ENCODE measurements around the gene R3HDML. TPM values are rescaled to one million over a fixed set of nuclear protein-coding genes. Genes with fewer than 3 reads are reported as not detected.

Gene R3HDML
- polyA plus RNA-seq (2012; ENCODE audit: insufficient read depth, insufficient read length, low read depth): not detected

- Histone ChIP-seq H3K36me3 (no peaks in the 10 kb centered on the region), H3K4me3 (ENCODE audit: low read depth, low read length) (no peak within 1 kb of the TSS), H3K27me3 (no peaks in the 10 kb centered on the region; the same call in 1 of the 2 replicates), H3K4me1 (no peaks in the 10 kb centered on the region), H3K9me3 (no peaks in the 10 kb centered on the region)
- DNase-seq: no peak
- TF ChIP-seq CTCF (IDR thresholded peaks at IDR 0.05; ENCODE audit: low read depth, low read length): no peak
These were observed at the start of gene R3HDML for GRCh38 chr20:44336725-44337380. TSS of gene R3HDML (plus strand) at chr20:44337043. CDS start at chr20:44337158, 115 bp downstream.

GRCh38 chr20:44287272-44288097, 49.4 kb upstream of the R3HDML start:
- Histone ChIP-seq H3K4me1 (peaks cover 4% of the 10 kb centered on the region; the same call in 1 of the 2 replicates), H3K9me3 (no peaks in the 10 kb centered on the region), H3K4me3 (ENCODE audit: low read depth, low read length) (no peak overlapping the region), H3K27me3 (no peaks in the 10 kb centered on the region), H3K36me3 (no peaks in the 10 kb centered on the region)
- no peak for TF ChIP-seq CTCF (IDR thresholded peaks at IDR 0.05; ENCODE audit: low read depth, low read length)
- no peak for DNase-seq

DNA sequence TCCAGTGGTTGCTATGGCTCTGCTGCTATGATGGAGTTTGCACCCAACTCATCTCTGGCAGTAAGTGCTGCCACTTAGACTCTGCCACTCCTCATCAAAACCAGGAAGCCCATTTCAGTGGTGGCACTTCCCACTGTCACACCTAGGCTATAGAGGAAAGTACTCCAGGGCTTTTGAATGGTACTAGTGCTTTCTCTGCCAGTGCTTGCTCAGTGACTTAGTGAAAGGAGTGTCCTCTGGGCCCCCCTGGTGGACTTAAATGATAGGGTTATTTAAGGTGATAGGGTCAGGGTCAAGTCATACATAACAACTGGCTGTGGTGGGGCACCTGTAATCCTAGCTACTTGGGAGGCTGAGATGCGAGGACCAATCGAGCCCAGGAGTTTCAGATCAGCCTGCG, 48.6 kb upstream of the R3HDML start:
- no peak for DNase-seq
- peak; percentile 27; the same call in 1 of the 2 replicates for TF ChIP-seq CTCF (IDR thresholded peaks at IDR 0.05; ENCODE audit: low read depth, low read length)
- Histone ChIP-seq H3K27me3 (no peaks in the 10 kb centered on the region; the same call in 1 of the 2 replicates), H3K36me3 (no peaks in the 10 kb centered on the region), H3K9me3 (no peaks in the 10 kb centered on the region), H3K4me3 (ENCODE audit: low read depth, low read length) (no peak overlapping the region), H3K4me1 (peaks cover 4% of the 10 kb centered on the region; the same call in 1 of the 2 replicates)

DNA sequence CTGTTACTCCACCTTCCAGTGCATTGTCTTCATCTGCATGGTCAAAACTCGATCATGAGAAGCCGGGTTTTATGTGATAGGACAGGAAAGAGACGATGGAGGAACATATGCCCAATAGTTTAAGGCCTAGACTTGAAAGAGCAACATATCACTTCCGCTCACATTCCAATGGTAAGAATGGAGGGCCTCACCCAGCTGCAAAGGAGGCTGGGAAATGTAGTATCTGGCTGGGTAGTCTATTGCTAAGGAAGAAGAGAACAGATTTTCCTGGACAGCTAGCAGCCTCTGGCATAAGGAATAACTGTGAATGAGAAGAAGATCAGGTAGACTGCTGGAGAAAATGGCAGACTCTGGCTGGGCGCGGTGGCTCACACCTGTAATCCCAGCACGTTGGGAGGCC, 45.1 kb upstream of the R3HDML start:
- Histone ChIP-seq H3K4me1 (peaks cover 10% of the 10 kb centered on the region), H3K36me3 (no peaks in the 10 kb centered on the region), H3K9me3 (no peaks in the 10 kb centered on the region), H3K4me3 (ENCODE audit: low read depth, low read length) (no peak overlapping the region), H3K27me3 (no peaks in the 10 kb centered on the region; the same call in 1 of the 2 replicates)
- TF ChIP-seq CTCF (IDR thresholded peaks at IDR 0.05; ENCODE audit: low read depth, low read length): no peak
- DNase-seq: no peak

GRCh38 chr20:44296011-44296410, 40.8 kb upstream of the R3HDML start:
- no peak for TF ChIP-seq CTCF (IDR thresholded peaks at IDR 0.05; ENCODE audit: low read depth, low read length)
- H3K4me1 ChIP-seq: peaks cover 6% of the 10 kb centered on the region; the same call in 1 of the 2 replicates
- peak; percentile 21 for DNase-seq
- H3K9me3 ChIP-seq: no peaks in the 10 kb centered on the region
- H3K27me3 ChIP-seq: no peaks in the 10 kb centered on the region; the same call in 1 of the 2 replicates
- H3K4me3 ChIP-seq (ENCODE audit: low read depth, low read length): no peak overlapping the region
- H3K36me3 ChIP-seq: no peaks in the 10 kb centered on the region
